Calu3 (cell line): Measurements from ENCODE around the gene ATP13A3. TPM values are rescaled to one million over a fixed set of nuclear protein-coding genes. Genes with fewer than 3 reads are reported as not detected.
A peak's percentile ranks its signal among the peaks of the same experiment; 100 is the strongest.
"Not testable (repeated sequence)": the region's sequence is repeated elsewhere in the genome, so short reads cannot be mapped to it uniquely, and the experiment has no call there.

Experiments
- BruUV-seq: library from RNA; stranded (reverse); fragments of 400-500 nt; replicated peaks from 2 replicates; lab custom pipeline; 2021; lab: Mats Ljungman, UMichigan
- CTCF ChIA-PET: fragments of 300-600 bp; sonication (Branson Sonifier 250); formaldehyde crosslinking; loops from one replicate; lab custom pipeline; 2022; ENCODE audit warnings: antibody characterized with exemption; lab: Charles Lee
- DNase-seq: peaks from one replicate; pipeline ENCODE4 v3.0.0; 2022
- H3K27ac Mint-ChIP-seq: one replicate; pipeline ENCODE4 v1.8.0; 2022; ENCODE audit warnings: mixed read lengths; ENCODE audit not compliant: unreplicated experiment
- H3K27me3 Mint-ChIP-seq: one replicate; pipeline ENCODE4 v1.8.0; 2022; ENCODE audit warnings: mixed read lengths; ENCODE audit not compliant: unreplicated experiment
- H3K36me3 Mint-ChIP-seq: one replicate; pipeline ENCODE4 v1.8.0; 2022; ENCODE audit warnings: mild to moderate bottlenecking, moderate library complexity, mixed read lengths; ENCODE audit not compliant: insufficient read depth, unreplicated experiment
- H3K4me1 Mint-ChIP-seq: one replicate; pipeline ENCODE4 v1.8.0; 2022; ENCODE audit warnings: mild to moderate bottlenecking, low read depth, mixed read lengths; ENCODE audit not compliant: unreplicated experiment
- H3K4me3 Mint-ChIP-seq: one replicate; pipeline ENCODE4 v1.8.0; 2022; ENCODE audit warnings: mild to moderate bottlenecking, low read depth, moderate library complexity, mixed read lengths; ENCODE audit not compliant: unreplicated experiment
- H3K9me3 Mint-ChIP-seq: one replicate; pipeline ENCODE4 v1.8.0; 2022; ENCODE audit warnings: low read depth, mixed read lengths; ENCODE audit not compliant: unreplicated experiment
- intact Hi-C: fragments of 100-400 bp; cut with micrococcal nuclease; formaldehyde crosslinking; loops from one replicate; pipeline ENCODE4 v1.10.0; 2022; ENCODE audit not compliant: unreplicated experiment
- total RNA-seq: library from RNA; stranded (reverse); gene quantifications from 2 replicates; pipeline ENCODE4 v1.2.3, GENCODE V29; 2022
- TF ChIP-seq, protein P1 (sequence below): fragments of 200-600 bp; IDR thresholded peaks from one replicate; pipeline ENCODE4 v1.8.0; 2022; ENCODE audit warnings: antibody characterized with exemption; ENCODE audit not compliant: unreplicated experiment

The ATP13A3 gene
- total RNA-seq, 1 experiment from 2014 or later, result 229 TPM

DNA sequence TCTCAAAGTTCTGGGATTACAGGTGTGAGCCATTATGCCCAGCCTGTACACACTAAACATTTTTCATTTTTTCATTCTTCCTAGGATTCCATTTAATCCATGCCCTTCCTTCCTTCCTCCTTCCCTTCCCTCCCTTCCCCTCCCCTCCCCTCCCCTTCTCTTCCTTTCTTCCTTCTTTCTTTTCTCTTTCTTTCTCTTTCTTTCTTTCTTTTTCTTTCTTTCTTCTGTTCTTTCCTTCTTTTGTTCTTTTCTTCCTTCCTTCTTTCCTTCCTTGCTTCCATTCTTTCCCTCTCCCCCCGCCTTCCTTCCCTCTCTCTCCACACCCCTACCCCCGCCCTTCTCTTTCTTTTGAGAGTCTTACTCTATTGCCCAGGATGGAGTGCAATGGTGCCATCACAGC, 40.9 kb upstream of the ATP13A3 start:
- Mint-ChIP-seq H3K4me1 (peaks cover 36% of the 10 kb centered on the region), H3K9me3 (no peaks in the 10 kb centered on the region), H3K4me3 (peak overlapping the region; percentile 41), H3K27ac (peak overlapping the region; percentile 89), H3K27me3 (no peaks in the 10 kb centered on the region), H3K36me3 (peaks cover 11% of the 10 kb centered on the region)
- intact Hi-C loops, result no loop called here
- CTCF ChIA-PET, result interaction anchor here (0.6 to 1.2 kb wide), 11 partner anchors 8 to 950 kb away, joined by 3 to 6 read pairs (median 4); no protein-coding TSS in a partner anchor
- DNase-seq, result no peak
- no TSS peak for BruUV-seq
- TF ChIP-seq, protein P1, sequence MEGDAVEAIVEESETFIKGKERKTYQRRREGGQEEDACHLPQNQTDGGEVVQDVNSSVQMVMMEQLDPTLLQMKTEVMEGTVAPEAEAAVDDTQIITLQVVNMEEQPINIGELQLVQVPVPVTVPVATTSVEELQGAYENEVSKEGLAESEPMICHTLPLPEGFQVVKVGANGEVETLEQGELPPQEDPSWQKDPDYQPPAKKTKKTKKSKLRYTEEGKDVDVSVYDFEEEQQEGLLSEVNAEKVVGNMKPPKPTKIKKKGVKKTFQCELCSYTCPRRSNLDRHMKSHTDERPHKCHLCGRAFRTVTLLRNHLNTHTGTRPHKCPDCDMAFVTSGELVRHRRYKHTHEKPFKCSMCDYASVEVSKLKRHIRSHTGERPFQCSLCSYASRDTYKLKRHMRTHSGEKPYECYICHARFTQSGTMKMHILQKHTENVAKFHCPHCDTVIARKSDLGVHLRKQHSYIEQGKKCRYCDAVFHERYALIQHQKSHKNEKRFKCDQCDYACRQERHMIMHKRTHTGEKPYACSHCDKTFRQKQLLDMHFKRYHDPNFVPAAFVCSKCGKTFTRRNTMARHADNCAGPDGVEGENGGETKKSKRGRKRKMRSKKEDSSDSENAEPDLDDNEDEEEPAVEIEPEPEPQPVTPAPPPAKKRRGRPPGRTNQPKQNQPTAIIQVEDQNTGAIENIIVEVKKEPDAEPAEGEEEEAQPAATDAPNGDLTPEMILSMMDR, result no peak

DNA sequence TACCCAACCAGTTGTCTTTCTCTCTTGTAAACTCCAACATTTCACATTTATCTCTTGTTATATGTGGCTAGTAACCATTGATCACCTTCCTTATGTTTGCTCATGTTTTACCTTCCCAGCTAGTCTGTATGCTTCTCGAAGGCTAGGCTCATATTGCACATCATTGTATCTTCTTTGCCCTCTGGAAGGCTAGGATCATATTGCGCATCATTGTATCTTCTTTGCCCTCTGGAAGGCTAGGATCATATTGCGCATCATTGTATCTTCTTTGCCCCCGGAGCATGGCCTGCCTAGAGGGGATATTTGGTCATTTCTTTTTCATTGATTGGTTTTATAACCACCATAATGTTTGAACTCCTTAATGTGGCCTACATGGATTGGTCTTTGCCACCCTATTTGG, 39.4 kb upstream of the ATP13A3 start:
- intact Hi-C loops, result no loop called here
- Mint-ChIP-seq H3K27me3 (no peaks in the 10 kb centered on the region), H3K4me3 (no peak overlapping the region), H3K27ac (peak overlapping the region; percentile 89), H3K4me1 (peaks cover 52% of the 10 kb centered on the region), H3K36me3 (peaks cover 11% of the 10 kb centered on the region), H3K9me3 (no peaks in the 10 kb centered on the region)
- CTCF ChIA-PET, result no interaction called here
- DNase-seq, result no peak
- TF ChIP-seq, protein P1, result no peak
- BruUV-seq, result no TSS peak

DNA sequence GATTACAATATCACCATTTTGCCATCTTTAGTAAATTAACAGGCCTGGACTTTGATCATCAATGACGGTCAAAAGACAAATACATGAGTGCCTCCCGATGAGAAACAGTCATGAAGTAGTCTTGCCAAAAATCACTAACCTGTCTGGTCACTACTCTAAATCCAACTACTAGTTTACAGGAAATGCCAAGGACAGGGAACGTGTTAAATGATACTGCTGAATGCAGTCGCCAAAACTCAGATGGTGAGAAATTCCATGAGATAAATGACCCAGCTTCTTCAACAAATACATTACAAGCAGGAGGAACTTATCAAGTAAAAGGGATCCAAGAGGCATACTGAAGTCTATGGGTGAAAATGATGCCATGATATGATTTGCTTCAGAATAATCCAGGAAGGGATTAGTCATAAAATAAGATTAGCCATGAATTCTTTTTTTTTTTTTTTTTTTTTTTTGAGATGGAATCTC, 35.8 kb upstream of the ATP13A3 start:
- intact Hi-C loops, result loop anchor here (5.0 kb wide), 2 partner anchors 35 to 70 kb away; partner anchors contain the start of gene ATP13A3
- BruUV-seq, result no TSS peak
- peaks cover 80% of the 10 kb centered on the region for H3K4me1 Mint-ChIP-seq
- no peaks in the 10 kb centered on the region for H3K27me3 Mint-ChIP-seq
- TF ChIP-seq, protein P1, result no peak
- H3K27ac Mint-ChIP-seq, result peak overlapping the region; percentile 78
- H3K36me3 Mint-ChIP-seq, result peaks cover 21% of the 10 kb centered on the region
- no peaks in the 10 kb centered on the region for H3K9me3 Mint-ChIP-seq
- CTCF ChIA-PET, result interaction anchor here (0.9 to 1.4 kb wide), 5 partner anchors 8 to 76 kb away, joined by 3 to 5 read pairs (median 3); no protein-coding TSS in a partner anchor
- no peak for DNase-seq
- H3K4me3 Mint-ChIP-seq, result no peak overlapping the region

DNA sequence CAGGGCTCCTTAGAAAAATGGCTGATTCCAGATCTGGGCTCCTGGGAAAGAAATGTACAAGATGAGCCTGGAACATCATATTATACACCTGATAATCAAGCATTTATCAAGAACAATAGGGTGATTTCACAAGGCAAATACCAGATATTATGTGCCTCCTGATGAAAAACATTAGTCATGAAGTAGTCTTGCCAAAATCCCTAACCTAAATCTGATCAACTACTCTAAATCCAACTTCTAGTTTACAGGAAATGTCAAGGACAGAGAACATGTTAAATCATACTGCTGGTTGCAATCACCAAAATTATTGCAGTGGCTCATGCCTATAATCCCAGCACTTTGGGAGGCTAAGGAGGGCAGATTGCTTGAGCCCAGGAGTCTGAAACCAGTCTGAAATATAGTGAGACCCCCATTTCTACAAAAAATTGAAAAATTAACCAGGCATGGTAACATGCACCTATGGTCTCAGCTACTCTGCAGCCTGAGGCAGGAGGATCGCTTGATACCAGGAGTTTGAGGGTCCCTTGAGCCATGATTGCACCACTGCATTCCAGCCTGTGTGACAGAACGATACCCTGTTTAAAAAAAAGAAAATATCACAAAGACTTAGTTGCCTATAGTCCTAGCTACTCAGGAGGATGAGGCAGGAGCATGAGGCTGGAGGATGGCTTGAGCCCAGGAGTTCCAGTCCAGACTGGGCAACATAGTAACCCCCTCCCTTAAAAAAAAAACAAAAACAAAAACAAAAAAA, 34.9 kb upstream of the ATP13A3 start:
- Mint-ChIP-seq H3K27ac (peak overlapping the region; percentile 78), H3K9me3 (no peaks in the 10 kb centered on the region), H3K27me3 (no peaks in the 10 kb centered on the region), H3K4me3 (peak overlapping the region; percentile 37), H3K4me1 (peaks cover 78% of the 10 kb centered on the region), H3K36me3 (peaks cover 11% of the 10 kb centered on the region)
- BruUV-seq, result no TSS peak
- TF ChIP-seq, protein P1, result no peak
- CTCF ChIA-PET, result interaction anchor here (0.9 to 1.4 kb wide), 4 partner anchors 9 to 52 kb away, joined by 3 to 5 read pairs (median 3); no protein-coding TSS in a partner anchor
- intact Hi-C loops, result loop anchor here (5.0 kb wide), 2 partner anchors 34 to 71 kb away; partner anchors contain the start of gene ATP13A3
- DNase-seq, result no peak

DNA sequence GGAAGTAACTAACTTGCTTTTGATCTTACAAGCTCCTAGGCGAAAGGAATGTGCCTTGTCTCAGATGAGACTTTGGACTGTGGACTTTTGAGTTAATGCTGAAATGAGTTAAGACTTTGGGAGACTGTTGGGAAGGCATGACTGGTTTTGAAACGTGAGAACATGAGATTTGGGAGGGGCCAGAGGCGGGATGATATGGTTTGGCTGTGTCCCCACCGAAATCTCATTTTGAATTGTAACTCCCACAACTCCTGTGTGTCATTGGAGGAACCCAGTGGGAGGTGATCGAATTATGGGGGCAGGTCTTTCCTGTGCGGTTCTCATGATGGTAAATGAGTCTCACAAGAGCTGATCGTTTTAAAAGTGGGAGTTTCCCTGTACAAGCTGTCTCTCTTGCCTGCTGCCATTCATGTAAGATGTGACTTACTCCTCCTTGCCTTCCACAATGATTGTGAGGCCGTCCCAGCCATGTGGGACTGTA, 33.9 kb upstream of the ATP13A3 start:
- H3K36me3 Mint-ChIP-seq, BruUV-seq, H3K9me3 Mint-ChIP-seq, CTCF ChIA-PET, H3K27me3 Mint-ChIP-seq: not testable (repeated sequence)
- intact Hi-C loops, result loop anchor here (5.0 kb wide), 2 partner anchors 33 to 72 kb away; partner anchors contain the start of gene ATP13A3
- H3K4me3 Mint-ChIP-seq, result peak overlapping the region; percentile 37
- peak; percentile 67 for DNase-seq
- peaks cover 68% of the 10 kb centered on the region for H3K4me1 Mint-ChIP-seq
- H3K27ac Mint-ChIP-seq, result peak overlapping the region; percentile 25

DNA sequence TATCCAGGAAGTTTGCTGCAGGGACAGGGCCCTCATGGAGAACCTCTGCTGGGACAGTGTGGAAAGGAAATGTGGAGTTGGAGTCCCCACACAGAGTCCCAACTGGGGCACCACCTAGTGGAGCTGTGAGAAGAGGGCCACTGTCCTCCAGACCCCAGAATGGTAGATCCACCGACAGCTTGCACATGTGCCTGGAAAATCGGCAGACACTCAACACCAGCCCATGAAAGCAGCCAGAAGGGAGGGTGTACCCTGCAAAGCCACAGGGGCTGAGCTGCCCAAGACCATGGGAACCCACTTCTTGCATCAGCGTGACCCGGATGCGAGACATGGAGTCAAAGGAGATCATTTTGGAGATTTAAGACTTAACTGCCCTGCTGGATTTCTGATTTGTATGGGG, 33.4 kb upstream of the ATP13A3 start:
- BruUV-seq, H3K36me3 Mint-ChIP-seq, H3K9me3 Mint-ChIP-seq, H3K27me3 Mint-ChIP-seq, DNase-seq, CTCF ChIA-PET: not testable (repeated sequence)
- peak overlapping the region; percentile 37 for H3K4me3 Mint-ChIP-seq
- intact Hi-C loops, result loop anchor here (5.0 kb wide), 2 partner anchors 33 to 72 kb away; partner anchors contain the start of gene ATP13A3
- H3K4me1 Mint-ChIP-seq, result peaks cover 68% of the 10 kb centered on the region
- H3K27ac Mint-ChIP-seq, result peak overlapping the region; percentile 25
